T47D (cell line): ENCODE data around the gene APCDD1.

Experiments used
- DNase-seq, 2 experiments: peaks; one replicate each; pipeline versions ENCODE4 v3.0.0 to v3.0.0-alpha.2; 2011 to 2012; ENCODE audit warnings: low read depth in 1 of 2, low spot score in 1 of 2
- JUND ChIP-seq: IDR thresholded peaks from 2 replicates; pipeline ENCODE4 v1.6.1; 2012; ENCODE audit warnings: low read depth
- in situ Hi-C: cut with HindIII; loops from 2 replicates; pipeline ENCODE4 v1.10.0; 2016; ENCODE audit warnings: low sequenced_read_pairs, low pct_unique_long_range_greater_than_20kb

APCDD1 gene

GRCh38 chr18:10418836-10419235 lies 35.6 kb upstream of the APCDD1 start:
- TF ChIP-seq JUND: no peak
- in situ Hi-C loops: no loop called here
- DNase-seq: no peak

GRCh38 chr18:10419420-10420103 lies 34.9 kb upstream of the APCDD1 start:
- DNase-seq: no peak
- in situ Hi-C loops: no loop called here
- no peak for TF ChIP-seq JUND

- no peak for TF ChIP-seq JUND
Observed at GRCh38 chr18:10420561-10421352, 33.7 kb upstream of the APCDD1 start.

GRCh38 chr18:10421859-10422258 lies 32.6 kb upstream of the APCDD1 start:
- in situ Hi-C loops: no loop called here
- no peak for TF ChIP-seq JUND
- no peak for DNase-seq

More at GRCh38 chr18:10420561-10421352, 33.7 kb upstream of the APCDD1 start:
- no peak for DNase-seq
- in situ Hi-C loops: no loop called here

GRCh38 chr18:10422731-10423130 lies 31.7 kb upstream of the APCDD1 start:
- in situ Hi-C loops: no loop called here
- DNase-seq: no peak
- no peak for TF ChIP-seq JUND

GRCh38 chr18:10424585-10425307 lies 29.7 kb upstream of the APCDD1 start:
- no peak for TF ChIP-seq JUND
- no peak for DNase-seq
- in situ Hi-C loops: no loop called here

- no peak for TF ChIP-seq JUND
- in situ Hi-C loops: no loop called here
- no peak for DNase-seq
Observed at GRCh38 chr18:10430677-10431076, 23.8 kb upstream of the APCDD1 start.

GRCh38 chr18:10431680-10432079 lies 22.8 kb upstream of the APCDD1 start:
- in situ Hi-C loops: no loop called here
- no peak for TF ChIP-seq JUND
- DNase-seq: no peak

GRCh38 chr18:10432781-10433180 lies 21.7 kb upstream of the APCDD1 start:
- in situ Hi-C loops: no loop called here
- DNase-seq: no peak
- no peak for TF ChIP-seq JUND

- DNase-seq: no peak
- no peak for TF ChIP-seq JUND
- in situ Hi-C loops: no loop called here
Observed at GRCh38 chr18:10436160-10436559, 18.3 kb upstream of the APCDD1 start.

GRCh38 chr18:10437837-10438236 lies 16.6 kb upstream of the APCDD1 start:
- DNase-seq: no peak
- no peak for TF ChIP-seq JUND
- in situ Hi-C loops: no loop called here

- in situ Hi-C loops: no loop called here
- no peak for DNase-seq
- no peak for TF ChIP-seq JUND
Observed at GRCh38 chr18:10439898-10440297, 14.5 kb upstream of the APCDD1 start.

GRCh38 chr18:10440884-10441283 lies 13.6 kb upstream of the APCDD1 start:
- DNase-seq: no peak
- in situ Hi-C loops: no loop called here

More at GRCh38 chr18:10440884-10441283, 13.6 kb upstream of the APCDD1 start:
- TF ChIP-seq JUND: no peak
